HEK293 (cell line): ENCODE results near the gene TICRR.

ENCODE experiments used
- PBX3 ChIP-seq: sonication (generic); formaldehyde crosslinking; IDR thresholded peaks from 2 replicates; pipeline ENCODE4 v1.8.1; 2022; ENCODE audit warnings: mild to moderate bottlenecking, moderate library complexity, missing genetic modification reagents
- REPIN1 ChIP-seq: fragments of 450-650 bp; formaldehyde crosslinking; IDR thresholded peaks from 2 replicates; pipeline ENCODE4 v1.5.1; 2017; ENCODE audit warnings: missing biosample characterization, missing genetic modification characterization, low read depth
- REST ChIP-seq: fragments of 450-650 bp; formaldehyde crosslinking; IDR thresholded peaks from 2 replicates; pipeline ENCODE4 v1.5.1; 2016; ENCODE audit warnings: missing biosample characterization, missing genetic modification characterization
- SP2 ChIP-seq: fragments of 450-650 bp; formaldehyde crosslinking; IDR thresholded peaks from 2 replicates; pipeline ENCODE4 v1.5.1; 2016; ENCODE audit warnings: missing biosample characterization, missing genetic modification characterization
- ZBTB7A ChIP-seq: fragments of 450-650 bp; formaldehyde crosslinking; IDR thresholded peaks from 2 replicates; pipeline ENCODE4 v1.5.1; 2016; ENCODE audit warnings: low read depth, missing biosample characterization, missing genetic modification characterization
- ZNF140 ChIP-seq: fragments of 450-650 bp; formaldehyde crosslinking; IDR thresholded peaks from 2 replicates; pipeline ENCODE4 v1.5.1; 2016; ENCODE audit warnings: missing biosample characterization, missing genetic modification characterization
- ZNF561 ChIP-seq: fragments of 450-650 bp; IDR thresholded peaks from 2 replicates; pipeline ENCODE4 v1.5.1; 2018; ENCODE audit warnings: missing biosample characterization, missing genetic modification characterization, borderline replicate concordance
- ZNF658 ChIP-seq: fragments of 450-650 bp; formaldehyde crosslinking; IDR thresholded peaks from 2 replicates; pipeline ENCODE4; 2016; ENCODE audit warnings: missing biosample characterization, missing genetic modification characterization
- ZNF701 ChIP-seq: fragments of 450-650 bp; formaldehyde crosslinking; IDR thresholded peaks from 2 replicates; pipeline ENCODE4 v1.5.1; 2016; ENCODE audit warnings: missing biosample characterization, missing genetic modification characterization
- TF ChIP-seq, protein P1 (sequence below): fragments of 450-650 bp; formaldehyde crosslinking; IDR thresholded peaks from 2 replicates; pipeline ENCODE4 v1.5.1; 2016; ENCODE audit warnings: missing biosample characterization, missing genetic modification characterization
- TF ChIP-seq, protein P2 (sequence below): fragments of 450-650 bp; formaldehyde crosslinking; IDR thresholded peaks from 2 replicates; pipeline ENCODE4 v1.5.1; 2017; ENCODE audit warnings: missing biosample characterization, missing genetic modification characterization
- TF ChIP-seq, protein P3 (sequence below): fragments of 450-650 bp; formaldehyde crosslinking; IDR thresholded peaks from 2 replicates; pipeline ENCODE4 v1.5.1; 2016; ENCODE audit warnings: missing biosample characterization, missing genetic modification characterization

GRCh38 chr15:89543389-89543788 is 31.9 kb upstream of the TICRR start:
- TF ChIP-seq ZNF561 (no peak), SP2 (no peak), PBX3 (CRISPR knock-in tag) (no peak), REPIN1 (tag by site-specific recombination) (no peak), ZNF140 (no peak), ZNF658 (tag by site-specific recombination) (no peak), ZBTB7A (tag by site-specific recombination) (no peak), ZNF701 (no peak), REST (no peak)
- TF ChIP-seq, protein P1, sequence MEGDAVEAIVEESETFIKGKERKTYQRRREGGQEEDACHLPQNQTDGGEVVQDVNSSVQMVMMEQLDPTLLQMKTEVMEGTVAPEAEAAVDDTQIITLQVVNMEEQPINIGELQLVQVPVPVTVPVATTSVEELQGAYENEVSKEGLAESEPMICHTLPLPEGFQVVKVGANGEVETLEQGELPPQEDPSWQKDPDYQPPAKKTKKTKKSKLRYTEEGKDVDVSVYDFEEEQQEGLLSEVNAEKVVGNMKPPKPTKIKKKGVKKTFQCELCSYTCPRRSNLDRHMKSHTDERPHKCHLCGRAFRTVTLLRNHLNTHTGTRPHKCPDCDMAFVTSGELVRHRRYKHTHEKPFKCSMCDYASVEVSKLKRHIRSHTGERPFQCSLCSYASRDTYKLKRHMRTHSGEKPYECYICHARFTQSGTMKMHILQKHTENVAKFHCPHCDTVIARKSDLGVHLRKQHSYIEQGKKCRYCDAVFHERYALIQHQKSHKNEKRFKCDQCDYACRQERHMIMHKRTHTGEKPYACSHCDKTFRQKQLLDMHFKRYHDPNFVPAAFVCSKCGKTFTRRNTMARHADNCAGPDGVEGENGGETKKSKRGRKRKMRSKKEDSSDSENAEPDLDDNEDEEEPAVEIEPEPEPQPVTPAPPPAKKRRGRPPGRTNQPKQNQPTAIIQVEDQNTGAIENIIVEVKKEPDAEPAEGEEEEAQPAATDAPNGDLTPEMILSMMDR: no peak
- TF ChIP-seq, protein P2, sequence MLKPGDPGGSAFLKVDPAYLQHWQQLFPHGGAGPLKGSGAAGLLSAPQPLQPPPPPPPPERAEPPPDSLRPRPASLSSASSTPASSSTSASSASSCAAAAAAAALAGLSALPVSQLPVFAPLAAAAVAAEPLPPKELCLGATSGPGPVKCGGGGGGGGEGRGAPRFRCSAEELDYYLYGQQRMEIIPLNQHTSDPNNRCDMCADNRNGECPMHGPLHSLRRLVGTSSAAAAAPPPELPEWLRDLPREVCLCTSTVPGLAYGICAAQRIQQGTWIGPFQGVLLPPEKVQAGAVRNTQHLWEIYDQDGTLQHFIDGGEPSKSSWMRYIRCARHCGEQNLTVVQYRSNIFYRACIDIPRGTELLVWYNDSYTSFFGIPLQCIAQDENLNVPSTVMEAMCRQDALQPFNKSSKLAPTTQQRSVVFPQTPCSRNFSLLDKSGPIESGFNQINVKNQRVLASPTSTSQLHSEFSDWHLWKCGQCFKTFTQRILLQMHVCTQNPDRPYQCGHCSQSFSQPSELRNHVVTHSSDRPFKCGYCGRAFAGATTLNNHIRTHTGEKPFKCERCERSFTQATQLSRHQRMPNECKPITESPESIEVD (tag by site-specific recombination): no peak
- TF ChIP-seq, protein P3, sequence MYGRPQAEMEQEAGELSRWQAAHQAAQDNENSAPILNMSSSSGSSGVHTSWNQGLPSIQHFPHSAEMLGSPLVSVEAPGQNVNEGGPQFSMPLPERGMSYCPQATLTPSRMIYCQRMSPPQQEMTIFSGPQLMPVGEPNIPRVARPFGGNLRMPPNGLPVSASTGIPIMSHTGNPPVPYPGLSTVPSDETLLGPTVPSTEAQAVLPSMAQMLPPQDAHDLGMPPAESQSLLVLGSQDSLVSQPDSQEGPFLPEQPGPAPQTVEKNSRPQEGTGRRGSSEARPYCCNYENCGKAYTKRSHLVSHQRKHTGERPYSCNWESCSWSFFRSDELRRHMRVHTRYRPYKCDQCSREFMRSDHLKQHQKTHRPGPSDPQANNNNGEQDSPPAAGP (tag by site-specific recombination): no peak
